Measurements from ENCODE around the gene HMGA1.

The HMGA1 gene

GRCh38 chr6:34223956-34224940 is 12.4 kb upstream of the HMGA1 start:
- DNase-seq, result peak; percentile 87 to 90

GRCh38 chr6:34225551-34225950 is 11.1 kb upstream of the HMGA1 start:
- DNase-seq, result no peak

GRCh38 chr6:34226066-34226465 is 10.6 kb upstream of the HMGA1 start:
- no peak for DNase-seq

- DNase-seq, result no peak
Measured at GRCh38 chr6:34226731-34227586, 9.7 kb upstream of the HMGA1 start.

DNA sequence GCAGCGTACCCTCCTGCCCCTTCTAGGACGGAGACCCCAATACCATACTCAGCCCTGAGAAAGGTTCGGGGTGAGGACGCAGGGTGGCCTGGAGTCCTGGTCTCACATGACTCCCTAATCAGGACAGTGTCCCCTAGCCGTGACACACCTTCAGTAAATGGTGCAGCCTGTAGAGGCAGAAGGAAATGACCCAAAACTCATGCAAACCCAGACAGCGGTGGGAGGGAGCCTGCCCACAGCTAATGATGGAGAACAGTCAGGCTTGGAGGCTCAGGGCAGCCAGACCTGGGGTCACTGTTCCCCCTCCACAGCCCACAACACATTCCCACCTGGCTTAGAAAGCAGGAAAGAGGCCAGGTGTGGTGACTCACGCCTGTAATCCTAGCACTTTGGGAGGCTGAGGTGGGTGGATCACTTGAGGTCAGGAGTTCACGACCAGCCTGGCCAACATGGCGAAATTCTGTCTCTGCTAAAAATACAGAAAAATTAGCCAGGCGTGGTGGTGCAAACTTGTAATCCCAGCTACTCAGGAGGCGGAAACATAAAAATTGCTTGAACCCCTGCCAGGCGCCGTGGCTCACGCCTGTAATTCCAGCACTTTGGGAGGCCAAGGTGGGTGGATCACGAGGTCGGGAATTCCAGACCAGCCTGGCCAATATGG is 8.8 kb upstream of the HMGA1 start:
- DNase-seq, result no peak

GRCh38 chr6:34229877-34230276 is 6.8 kb upstream of the HMGA1 start:
- DNase-seq, result no peak

DNA sequence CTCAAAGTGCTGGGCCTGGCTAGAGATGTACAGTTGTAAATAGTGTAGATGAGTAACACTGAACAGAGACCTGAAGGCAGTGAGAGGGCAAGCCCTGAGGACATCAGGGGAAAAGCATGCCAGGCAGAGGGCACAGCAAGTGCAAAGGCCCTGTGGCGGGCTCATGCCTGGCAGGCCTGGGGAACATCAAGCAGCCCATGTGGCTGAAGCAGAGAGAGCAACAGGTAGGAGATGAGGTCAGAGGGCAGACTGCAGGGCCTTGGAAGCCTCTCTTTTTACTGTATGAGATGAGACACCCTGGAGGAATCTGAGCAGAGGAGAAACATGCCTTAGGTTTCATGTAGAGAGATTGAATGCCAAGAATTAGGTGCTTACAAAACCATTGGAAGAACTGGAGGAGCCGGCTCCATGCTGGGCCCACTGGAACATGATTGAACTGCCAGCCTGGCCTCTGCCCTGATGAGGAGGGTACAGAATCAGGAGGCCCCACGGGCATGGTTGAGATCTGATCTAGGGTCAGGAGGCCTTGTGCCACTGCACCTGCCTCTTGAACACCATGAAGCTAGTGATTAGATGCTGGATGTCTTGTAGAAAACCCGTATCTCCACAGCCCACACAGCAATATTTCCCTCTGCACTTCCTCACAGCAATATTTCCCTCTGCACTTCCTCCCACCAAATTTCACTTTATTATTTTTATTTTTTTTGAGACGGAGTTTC is 5.9 kb upstream of the HMGA1 start:
- no peak for DNase-seq

DNA sequence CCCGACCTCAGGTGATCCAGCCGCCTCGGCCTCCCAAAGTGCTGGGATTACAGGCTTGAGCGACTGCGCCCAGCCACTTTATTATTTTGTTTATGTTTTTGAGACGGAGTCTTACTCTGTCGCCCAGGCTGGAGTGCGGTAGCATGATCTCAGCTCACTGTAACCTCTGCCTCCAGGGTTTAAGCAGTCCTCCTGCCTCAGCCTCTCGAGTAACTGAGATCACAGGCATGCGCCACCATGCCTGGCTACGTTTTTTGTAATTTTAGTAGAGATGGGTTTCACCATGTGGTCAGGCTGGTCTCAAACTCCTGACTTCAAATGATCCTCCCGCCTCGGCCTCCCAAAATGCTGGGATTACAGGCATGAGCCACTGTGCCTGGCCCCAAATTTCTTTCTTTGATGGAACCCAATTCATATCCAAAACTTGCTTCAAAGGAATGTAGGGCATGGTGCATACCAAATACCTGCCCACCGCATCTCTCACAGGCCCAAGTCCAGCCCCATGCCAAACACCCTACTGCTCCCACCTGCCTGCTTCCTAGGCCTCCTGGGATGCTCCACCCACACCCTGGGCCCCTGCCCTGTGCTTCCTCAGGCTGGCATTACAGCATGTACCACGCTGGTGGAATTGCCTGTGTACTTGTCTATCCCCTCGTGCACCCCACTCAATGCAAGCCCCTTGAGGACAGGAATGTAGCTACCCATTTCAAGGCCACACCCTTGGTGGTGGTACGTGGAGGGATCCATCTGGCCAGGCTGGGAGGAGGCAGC is 4.9 kb upstream of the HMGA1 start:
- DNase-seq, result no peak

DNA sequence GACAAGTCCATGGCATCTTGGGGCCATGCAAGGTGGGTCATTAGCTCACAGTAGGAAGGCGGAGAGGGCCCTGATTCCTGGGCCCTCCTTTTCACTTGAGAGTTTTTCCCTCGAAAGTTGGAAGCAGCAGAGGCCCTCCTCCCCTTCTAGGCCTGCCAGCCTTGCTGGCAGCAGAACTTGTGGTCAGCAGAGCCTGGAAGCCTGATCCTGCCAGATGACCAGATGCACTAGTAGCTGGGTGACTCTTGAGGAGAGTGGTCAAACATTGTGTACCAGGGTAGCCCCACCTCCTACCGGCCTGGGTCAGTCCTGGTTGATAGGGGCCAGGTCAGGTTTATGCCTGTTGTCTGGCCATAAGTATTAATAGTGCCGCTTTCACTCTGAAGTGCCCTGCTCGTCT is 3.8 kb upstream of the HMGA1 start:
- DNase-seq, result no peak

GRCh38 chr6:34233867-34234266 is 2.8 kb upstream of the HMGA1 start:
- no peak for DNase-seq

- no peak for DNase-seq
Measured at GRCh38 chr6:34234667-34235306, 1.9 kb upstream of the HMGA1 start.

DNA sequence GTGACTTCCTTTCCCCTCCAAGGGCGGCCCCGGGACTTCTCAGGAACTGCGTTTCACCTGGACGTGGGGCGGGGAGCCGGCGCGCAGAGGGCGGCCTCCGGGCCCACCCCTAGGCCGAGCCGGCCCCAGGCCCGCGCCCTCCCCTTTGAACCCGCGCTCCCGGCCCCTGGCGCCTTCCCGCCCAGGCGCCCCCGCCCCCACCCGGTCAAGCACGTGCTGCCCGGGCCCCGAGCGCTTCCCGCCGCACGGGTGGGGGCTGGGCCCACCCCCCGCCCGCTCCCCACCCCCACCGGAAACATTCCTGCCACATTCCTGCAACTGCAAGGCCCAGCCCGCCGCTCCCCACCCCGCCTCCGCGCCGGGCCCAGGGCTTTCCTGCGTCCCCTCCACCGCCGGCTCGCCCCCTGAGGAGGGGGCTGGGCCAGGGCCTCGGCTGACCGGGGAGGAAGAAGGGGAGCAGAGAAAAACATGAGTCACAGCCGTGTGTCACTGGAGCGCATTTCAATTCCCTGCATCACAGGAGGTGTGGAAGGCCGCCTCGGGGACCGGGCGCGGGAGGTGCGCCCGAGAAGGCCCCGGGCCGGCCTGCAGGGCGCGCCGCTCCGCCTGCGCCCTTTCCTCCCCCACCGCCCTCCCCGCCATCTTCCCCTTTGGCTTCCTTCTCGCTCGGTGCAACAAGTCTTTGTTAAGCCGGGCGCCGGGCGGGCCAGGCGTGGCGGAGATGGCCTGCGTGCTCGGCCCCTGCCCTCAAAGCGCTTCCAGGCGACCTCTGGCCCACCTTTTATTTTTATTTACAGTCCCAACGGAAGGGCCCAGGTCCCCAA is 1.2 kb upstream of the HMGA1 start:
- DNase-seq, result no peak

DNA sequence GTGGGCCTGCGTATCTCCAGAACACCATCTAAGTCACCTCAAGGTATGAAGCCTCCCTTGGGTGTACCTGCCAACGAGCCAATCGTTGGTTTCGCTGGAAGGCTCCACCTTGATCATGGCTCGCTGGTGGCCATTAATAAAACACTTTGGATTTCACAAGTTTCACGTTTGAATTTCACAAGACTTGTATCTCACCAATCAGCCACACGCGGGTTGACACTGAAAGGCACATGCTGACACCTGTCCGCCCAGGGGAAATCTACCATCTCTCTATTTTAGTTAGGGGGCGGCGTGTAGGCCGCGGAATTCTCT is 586 bp upstream of the HMGA1 start:
- DNase-seq, result no peak

DNA sequence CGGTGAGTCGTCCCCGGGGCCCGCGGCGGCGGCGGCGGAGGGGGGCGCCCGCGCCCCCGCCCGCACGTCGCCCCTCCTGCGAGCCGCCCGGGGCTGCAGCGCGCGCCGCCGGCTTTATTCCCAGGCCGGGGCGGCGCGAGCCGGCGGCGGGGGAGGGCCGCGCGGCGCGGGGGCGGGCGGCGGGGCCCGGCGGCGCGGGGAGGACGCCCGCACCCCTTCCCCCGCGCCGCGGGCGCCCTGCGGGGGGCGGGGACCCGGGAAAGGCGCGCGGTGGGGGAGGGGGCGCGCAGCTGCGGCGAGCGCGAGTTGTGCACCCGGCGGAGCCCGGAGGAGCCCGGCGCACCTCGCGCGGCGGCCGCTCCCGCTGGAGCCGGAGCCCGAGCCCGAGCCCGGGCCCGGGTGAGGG is 646 bp downstream of the HMGA1 start:
- DNase-seq, result no peak

DNA sequence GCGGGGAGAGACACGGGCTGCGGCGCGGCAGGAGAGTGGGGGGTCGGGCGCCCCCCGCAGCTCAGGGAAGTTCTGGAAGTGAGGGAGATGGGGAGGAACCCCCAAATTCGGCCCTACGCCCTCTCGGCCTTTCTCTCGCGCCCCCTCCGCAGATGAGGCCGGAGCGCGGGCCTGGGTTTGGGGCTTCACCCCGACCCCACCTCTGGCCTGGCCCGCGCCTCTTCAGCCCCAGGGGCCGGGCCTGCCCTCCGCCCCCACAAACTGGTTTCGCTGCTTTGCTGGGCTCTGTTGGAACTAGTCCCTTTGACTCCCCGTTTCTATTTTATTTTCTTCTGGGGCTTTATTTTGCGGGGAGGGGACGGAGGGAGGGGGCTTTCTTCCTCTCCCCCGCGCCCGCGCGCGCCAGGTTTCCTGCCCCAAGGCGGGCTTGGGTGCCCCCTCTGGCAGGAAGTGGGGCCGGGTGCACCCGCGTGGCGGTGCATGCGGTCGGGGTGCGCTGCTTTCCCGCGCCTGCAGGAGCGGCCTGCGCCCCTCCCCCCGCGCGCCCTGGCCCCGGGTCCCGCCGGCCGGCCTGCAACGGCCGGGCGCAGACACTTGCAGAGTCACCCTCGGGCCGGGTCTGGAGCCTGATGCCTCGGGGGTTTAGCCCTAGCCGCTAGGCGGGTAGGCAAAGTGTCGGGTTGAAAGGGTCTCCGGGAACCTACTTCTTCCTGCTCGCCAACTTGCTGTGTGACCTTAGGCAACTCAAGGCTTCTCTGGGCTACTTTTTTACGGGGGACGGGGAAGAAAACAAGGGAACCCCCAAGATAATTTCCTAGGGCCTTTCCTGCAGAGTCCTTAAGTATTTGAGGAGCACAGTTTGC is 1.3 kb downstream of the HMGA1 start:
- peak in 1 of 2 donors; percentile 21 for DNase-seq

- DNase-seq, result no peak
Measured at GRCh38 chr6:34238585-34239499, 2.2 kb downstream of the HMGA1 start.

DNA sequence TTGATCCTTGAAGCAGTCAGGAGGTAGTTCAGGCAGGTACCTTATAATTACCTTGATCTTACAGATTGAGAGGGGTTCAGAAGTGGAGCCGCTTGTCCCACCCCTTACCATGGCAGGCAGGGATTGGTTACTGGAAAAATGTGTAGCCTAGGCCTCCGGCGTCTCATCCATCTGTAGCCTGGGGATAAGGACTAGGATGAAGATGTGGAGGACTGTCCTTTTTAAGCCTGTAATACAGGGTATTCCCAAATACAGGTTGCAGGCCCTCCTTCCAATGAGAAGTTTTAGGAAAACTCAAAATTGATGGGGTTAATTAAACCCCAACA is 2.8 kb downstream of the HMGA1 start:
- no peak for DNase-seq

DNA sequence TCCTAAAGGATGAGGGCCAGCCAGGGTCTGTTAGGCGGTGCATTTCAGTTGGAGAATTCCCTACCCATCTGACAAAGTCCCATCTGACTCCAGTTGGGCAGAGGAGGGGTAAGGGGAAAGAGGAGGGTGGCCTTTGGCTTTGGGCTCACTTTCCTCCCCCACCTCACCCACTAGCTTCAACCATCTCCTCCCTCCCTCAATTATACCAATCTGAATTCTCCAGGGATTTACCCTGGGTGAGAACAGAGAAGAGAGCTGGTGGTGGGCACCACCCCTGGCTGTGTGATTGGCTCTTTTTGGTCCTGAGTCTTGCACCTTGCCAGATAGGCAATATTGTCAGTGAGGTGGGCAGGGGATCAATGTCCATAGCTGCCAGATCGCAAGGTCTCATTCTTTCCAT is 3.2 kb downstream of the HMGA1 start:
- no peak for DNase-seq

Data from hippocampal formation (tissue), 2 donors.